HepG2 (cell line): ENCODE results near the gene LURAP1L. TPM values are rescaled to one million over a fixed set of nuclear protein-coding genes. Genes with fewer than 3 reads are reported as not detected.

Source experiments
- ARNT2 ChIP-seq: sonication (generic); formaldehyde crosslinking; IDR thresholded peaks from 2 replicates; pipeline ENCODE4 v1.8.0; 2022; ENCODE audit warnings: mild to moderate bottlenecking, low read depth, missing genetic modification reagents, moderate library complexity
- EHMT2 ChIP-seq: fragments of 200-600 bp; sonication (generic); IDR thresholded peaks from 2 replicates; pipeline ENCODE4 v1.7.0; 2017; ENCODE audit warnings: antibody characterized with exemption, low read depth, low read length, borderline replicate concordance
- FOXO4 ChIP-seq: sonication (generic); formaldehyde crosslinking; conservative IDR thresholded peaks from 2 replicates; pipeline ENCODE4 v1.8.1; 2023; ENCODE audit warnings: missing genetic modification reagents
- HIC2 ChIP-seq: sonication (generic); formaldehyde crosslinking; IDR thresholded peaks from 2 replicates; pipeline ENCODE4 v1.9.0; 2022; ENCODE audit warnings: low read depth, missing genetic modification reagents
- JARID2 ChIP-seq: sonication (generic); formaldehyde crosslinking; IDR thresholded peaks from 2 replicates; pipeline ENCODE4 v1.8.1; 2023; ENCODE audit warnings: missing genetic modification reagents, inconsistent platforms; ENCODE audit not compliant: insufficient replicate concordance
- MBD4 ChIP-seq: IDR thresholded peaks from 2 replicates; pipeline ENCODE4 v1.6.1; 2012; ENCODE audit warnings: low read length, inconsistent platforms, borderline replicate concordance
- POGZ ChIP-seq: sonication (generic); formaldehyde crosslinking; IDR thresholded peaks from 2 replicates; pipeline ENCODE4 v1.4.0; 2020; ENCODE audit warnings: mild to moderate bottlenecking, missing genetic modification reagents
- RFX5 ChIP-seq: IDR thresholded peaks from 2 replicates; pipeline ENCODE4 v1.6.1; 2011; ENCODE audit warnings: low read depth, low read length, improper control_type of control experiment
- SP2 ChIP-seq: sonication (generic); formaldehyde crosslinking; IDR thresholded peaks from 2 replicates; pipeline ENCODE4 v1.5.1; 2020; ENCODE audit warnings: mild to moderate bottlenecking, missing genetic modification reagents
- STAT6 ChIP-seq: sonication (generic); formaldehyde crosslinking; IDR thresholded peaks from 2 replicates; pipeline ENCODE4 v1.4.0; 2020; ENCODE audit warnings: missing genetic modification reagents, mild to moderate bottlenecking, borderline replicate concordance
- ZBTB43 ChIP-seq: sonication (generic); formaldehyde crosslinking; conservative IDR thresholded peaks from 2 replicates; pipeline ENCODE4 v1.4.0; 2020; ENCODE audit warnings: missing genetic modification reagents
- ZNF260 ChIP-seq: sonication (generic); formaldehyde crosslinking; IDR thresholded peaks from 2 replicates; pipeline ENCODE4 v1.4.0; 2020; ENCODE audit warnings: missing genetic modification reagents, low read depth, mild to moderate bottlenecking, borderline replicate concordance
- ZNF333 ChIP-seq: sonication (generic); formaldehyde crosslinking; IDR thresholded peaks from 2 replicates; pipeline ENCODE4 v1.4.0; 2020; ENCODE audit warnings: mild to moderate bottlenecking, missing genetic modification reagents, borderline replicate concordance
- ZNF335 ChIP-seq: sonication (generic); formaldehyde crosslinking; IDR thresholded peaks from 2 replicates; pipeline ENCODE4 v1.4.0; 2020; ENCODE audit warnings: missing genetic modification reagents
- ZNF530 ChIP-seq: sonication (generic); formaldehyde crosslinking; IDR thresholded peaks from 2 replicates; pipeline ENCODE4 v1.5.0; 2020; ENCODE audit warnings: low read depth, mild to moderate bottlenecking, missing genetic modification reagents
- ZNF580 ChIP-seq: IDR thresholded peaks from 2 replicates; pipeline ENCODE4 v1.6.1; 2016; ENCODE audit warnings: low read depth, borderline replicate concordance
- ZXDC ChIP-seq: sonication (generic); formaldehyde crosslinking; IDR thresholded peaks from 2 replicates; pipeline ENCODE4 v1.5.0; 2020; ENCODE audit warnings: mild to moderate bottlenecking, missing genetic modification reagents
- polyA plus RNA-seq, 8 experiments: library from polyadenylated mRNA; depleted of rRNA in 3 of 8; stranded (reverse) in 7 of 8; unstranded in 1 of 8; fragments of >200 nt; fragmentation: Illumina TruSeq in 4 of 8; extraction: Trizol in 4 of 8; gene quantifications; 2 replicates each; pipeline versions ENCODE4 v1.2.1 to v1.2.3, GENCODE V29; 2011 to 2016; ENCODE audit warnings: low read depth in 4 of 8, missing spikeins in 1 of 8, mixed read lengths in 1 of 8; ENCODE audit not compliant: insufficient read depth in 1 of 8
- total RNA-seq, 5 experiments: library from RNA; depleted of rRNA; stranded (reverse); fragments of >200 nt; fragmentation: Illumina TruSeq; extraction: Trizol; gene quantifications; 2 replicates each; pipeline ENCODE4 v1.2.3, GENCODE V29; 2016; ENCODE audit warnings: low read depth in 1 of 5

The LURAP1L gene
- total and polyA plus RNA-seq, 2 of the 13 experiments (the other 11 are each of a cell fraction or from before 2014, with no cell fraction given) = 6.7 to 16.6 TPM

- TF ChIP-seq HIC2 (CRISPR knock-in tag) = no peak
- no peak; the same call in 1 of the 2 replicates for TF ChIP-seq MBD4
- TF ChIP-seq POGZ (CRISPR knock-in tag) = 0 out of 2 replicates have a peak, but pooled peaks have one; percentile 62
- TF ChIP-seq ZNF260 = no peak
- 0 out of 2 replicates have a peak, but pooled peaks have one; percentile 39 for TF ChIP-seq ZBTB43 (CRISPR knock-in tag)
- TF ChIP-seq ZNF580 (CRISPR knock-in tag) = 0 out of 2 replicates have a peak, but pooled peaks have one; percentile 54
- no peak for TF ChIP-seq STAT6 (CRISPR knock-in tag)
- no peak for TF ChIP-seq SP2 (CRISPR knock-in tag)
- no peak for TF ChIP-seq FOXO4 (CRISPR knock-in tag)
- TF ChIP-seq ARNT2 (CRISPR knock-in tag) = 0 out of 2 replicates have a peak, but pooled peaks have one; percentile 58
- TF ChIP-seq ZNF333 (CRISPR knock-in tag) = no peak
- no peak for TF ChIP-seq JARID2
- no peak for TF ChIP-seq ZXDC
- TF ChIP-seq RFX5 = peak; percentile 9; the same call in 1 of the 2 replicates
- no peak for TF ChIP-seq ZNF530
- peak; percentile 47; the same call in 1 of the 2 replicates for TF ChIP-seq EHMT2
- TF ChIP-seq ZNF335 = 0 out of 2 replicates have a peak, but pooled peaks have one; percentile 57
Measured at GRCh38 chr9:12784461-12785259, 9.8 kb downstream of the LURAP1L start (continued).
